Activated CD4-positive, alpha-beta T cell treated with anti-CD3 and anti-CD28 coated beads for 36 hours (primary cell): ENCODE data around the gene MFAP1. TPM values are rescaled to one million over a fixed set of nuclear protein-coding genes. Genes with fewer than 3 reads are reported as not detected.

Source experiments
- ATAC-seq: fragments of 200-7000 bp; cut with Tn5 transposase; one replicate; pipeline ENCODE4 v1.10.0; 2021; ENCODE audit warnings: mild to moderate bottlenecking, moderate library complexity
- CTCF ChIA-PET: fragments of 350-600 bp; sonication (Branson Sonifier 250); formaldehyde crosslinking; loops from one replicate; lab custom pipeline; 2021; ENCODE audit warnings: antibody characterized with exemption; lab: Charles Lee
- POLR2A ChIA-PET: fragments of 350-600 bp; sonication (Branson Sonifier 250); formaldehyde crosslinking; loops from one replicate; lab custom pipeline; 2021; ENCODE audit warnings: antibody characterized with exemption, inconsistent platforms; lab: Charles Lee
- DNase-seq: peaks from one replicate; pipeline ENCODE4 v3.0.0-alpha.2; 2020
- H3K27ac Mint-ChIP-seq: one replicate; pipeline ENCODE4 v1.8.0; 2021; ENCODE audit warnings: mixed read lengths
- H3K27me3 Mint-ChIP-seq: one replicate; pipeline ENCODE4 v1.8.0; 2021; ENCODE audit warnings: mixed read lengths
- H3K36me3 Mint-ChIP-seq: one replicate; pipeline ENCODE4 v1.8.0; 2021; ENCODE audit warnings: low read depth, mixed read lengths
- H3K4me1 Mint-ChIP-seq: one replicate; pipeline ENCODE4 v1.8.0; 2021; ENCODE audit warnings: mixed read lengths
- H3K4me3 Mint-ChIP-seq: one replicate; pipeline ENCODE4 v1.8.0; 2021; ENCODE audit warnings: mild to moderate bottlenecking, moderate library complexity, mixed read lengths
- H3K9me3 Mint-ChIP-seq: one replicate; pipeline ENCODE4 v1.8.0; 2021; ENCODE audit warnings: low read depth, mixed read lengths
- intact Hi-C, 2 experiments: fragments of 100-400 bp; cut with DNase I in 1 of 2; cut with micrococcal nuclease in 1 of 2; formaldehyde crosslinking; loops; one replicate each; pipeline versions ENCODE4 v1.14.2 to v1.15.1; 2022 to 2024; cut with DNase I, micrococcal nuclease
- total RNA-seq, 2 experiments: library from RNA; stranded (reverse); gene quantifications; one replicate each; pipeline ENCODE4 v1.2.3, GENCODE V29; 2021

MFAP1 gene
- total RNA-seq, 2 experiments from 2014 or later, result 51.3 to 56.2 TPM

- Mint-ChIP-seq H3K4me1 (peaks cover 62% of the 10 kb centered on the region), H3K27ac (no peak overlapping the region), H3K27me3 (no peaks in the 10 kb centered on the region), H3K4me3 (no peak overlapping the region), H3K36me3 (peaks cover 78% of the 10 kb centered on the region), H3K9me3 (no peaks in the 10 kb centered on the region)
- ChIA-PET CTCF (interaction anchor here (0.6 to 1.1 kb wide), 2 partner anchors 19 to 355 kb away, joined by 3 read pairs; partner anchors contain the start of gene ELL3), POLR2A (interaction anchor here (0.8 to 2.1 kb wide), 2 partner anchors 8 to 19 kb away, joined by 3 to 5 read pairs; partner anchors contain the start of gene ELL3)
- no peak for DNase-seq
- no peak for ATAC-seq
- intact Hi-C loops, result no loop called here
Observed at GRCh38 chr15:43795997-43796396, 28.5 kb downstream of the MFAP1 start.

DNA sequence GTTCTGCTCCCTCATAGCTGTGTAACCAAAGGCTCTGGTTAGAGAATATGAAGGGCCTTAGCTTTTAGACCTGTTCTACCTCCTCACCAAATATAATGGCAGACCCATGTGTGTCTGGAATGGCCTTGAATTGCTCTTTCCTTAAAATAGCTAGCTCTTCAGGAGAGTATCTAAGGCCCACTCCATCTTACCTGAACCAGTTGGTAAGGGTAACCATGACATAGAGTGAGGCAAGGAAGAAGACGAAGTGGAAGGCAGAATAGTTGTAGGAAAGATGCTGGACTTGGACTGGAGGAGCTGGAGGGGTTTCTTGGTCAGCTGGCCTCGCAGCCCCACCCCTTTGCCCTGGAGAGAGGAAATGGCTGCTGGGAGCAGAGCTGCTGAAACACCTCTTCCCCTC lies 29.3 kb downstream of the MFAP1 start:
- intact Hi-C loops, result no loop called here
- DNase-seq, result no peak
- ATAC-seq, result no peak
- H3K4me1 Mint-ChIP-seq, result peaks cover 58% of the 10 kb centered on the region
- no peaks in the 10 kb centered on the region for H3K9me3 Mint-ChIP-seq
- CTCF ChIA-PET, result interaction anchor here (0.7 to 1.1 kb wide), 4 partner anchors 20 to 354 kb away, joined by 3 to 4 read pairs (median 3); partner anchors contain the start of gene MFAP1
- H3K4me3 Mint-ChIP-seq, result no peak overlapping the region
- H3K27me3 Mint-ChIP-seq, result no peaks in the 10 kb centered on the region
- no peak overlapping the region for H3K27ac Mint-ChIP-seq
- POLR2A ChIA-PET, result interaction anchor here (2.1 kb wide), 1 partner anchor 9 kb away, joined by 5 read pairs; no protein-coding TSS in a partner anchor
- H3K36me3 Mint-ChIP-seq, result peaks cover 70% of the 10 kb centered on the region

DNA sequence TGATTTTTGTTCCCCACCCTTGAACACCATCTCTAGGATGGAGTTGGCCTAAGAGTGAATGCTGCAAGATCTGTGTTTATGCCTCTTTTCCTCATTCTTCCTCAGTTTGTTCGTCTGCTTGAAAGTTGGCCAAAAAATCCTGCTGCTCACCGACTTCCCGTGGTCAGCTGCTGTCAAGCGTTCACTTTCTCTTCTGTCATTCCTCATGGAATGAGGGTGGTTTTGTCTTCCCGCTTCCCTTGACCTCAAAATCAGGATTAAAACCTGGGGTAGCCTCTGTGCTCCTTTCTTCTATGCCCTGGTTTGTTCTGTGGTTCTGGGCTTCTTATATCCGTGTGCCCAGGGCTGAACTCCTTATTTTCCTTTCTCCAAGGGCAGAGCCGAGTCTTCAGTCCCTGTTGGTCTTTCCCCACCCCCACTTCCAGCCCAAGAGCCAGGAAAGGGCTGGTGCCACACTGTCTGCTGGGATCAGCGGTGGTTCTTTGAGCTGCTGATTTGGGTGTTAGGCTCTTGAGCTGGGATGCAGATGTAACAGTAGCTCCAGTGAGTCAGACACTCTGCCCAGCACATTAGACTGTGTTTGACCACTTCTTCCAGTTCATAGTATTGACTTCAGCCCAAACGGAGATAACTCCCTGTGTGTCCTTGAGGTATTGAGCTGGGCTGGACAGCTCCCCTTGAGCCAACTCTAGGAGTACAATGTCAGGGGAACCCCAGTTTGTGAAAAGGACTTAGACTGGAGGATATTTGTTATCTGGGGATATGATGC lies 30.0 kb downstream of the MFAP1 start:
- Mint-ChIP-seq H3K9me3 (no peaks in the 10 kb centered on the region), H3K4me3 (peak overlapping the region; percentile 97), H3K27ac (peak overlapping the region; percentile 97), H3K4me1 (peaks cover 51% of the 10 kb centered on the region), H3K36me3 (peaks cover 62% of the 10 kb centered on the region), H3K27me3 (no peaks in the 10 kb centered on the region)
- CTCF ChIA-PET, result interaction anchor here (0.6 to 1.0 kb wide), 5 partner anchors 19 to 30 kb away, joined by 3 to 4 read pairs (median 3); partner anchors contain the start of gene MFAP1
- POLR2A ChIA-PET, result interaction anchor here (2.1 kb wide), 1 partner anchor 10 kb away, joined by 5 read pairs; no protein-coding TSS in a partner anchor
- no peak for ATAC-seq
- intact Hi-C loops, result loop anchor here in 1 of 2 experiments (5.0 kb wide), 1 partner anchor 47 kb away; the partner anchor contains the start of gene PDIA3
- no peak for DNase-seq

DNA sequence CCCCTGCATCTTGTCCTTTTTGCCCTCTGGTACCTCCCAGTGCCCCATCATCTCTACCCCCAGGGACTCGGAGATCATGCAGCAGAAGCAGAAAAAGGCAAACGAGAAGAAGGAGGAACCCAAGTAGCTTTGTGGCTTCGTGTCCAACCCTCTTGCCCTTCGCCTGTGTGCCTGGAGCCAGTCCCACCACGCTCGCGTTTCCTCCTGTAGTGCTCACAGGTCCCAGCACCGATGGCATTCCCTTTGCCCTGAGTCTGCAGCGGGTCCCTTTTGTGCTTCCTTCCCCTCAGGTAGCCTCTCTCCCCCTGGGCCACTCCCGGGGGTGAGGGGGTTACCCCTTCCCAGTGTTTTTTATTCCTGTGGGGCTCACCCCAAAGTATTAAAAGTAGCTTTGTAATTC lies 30.8 kb downstream of the MFAP1 start:
- intact Hi-C loops, result loop anchor here in 1 of 2 experiments (5.0 kb wide), 1 partner anchor 46 kb away; the partner anchor contains the start of gene PDIA3
- Mint-ChIP-seq H3K36me3 (peaks cover 55% of the 10 kb centered on the region), H3K4me1 (peaks cover 43% of the 10 kb centered on the region), H3K9me3 (no peaks in the 10 kb centered on the region), H3K27ac (peak overlapping the region; percentile 97), H3K27me3 (no peaks in the 10 kb centered on the region), H3K4me3 (peak overlapping the region; percentile 97)
- DNase-seq (no peak), ATAC-seq (no peak)
- ChIA-PET POLR2A (interaction anchor here (0.8 to 1.8 kb wide), 2 partner anchors 17 to 31 kb away, joined by 3 to 8 read pairs; partner anchors contain the start of genes ELL3 and MFAP1), CTCF (interaction anchor here (0.6 to 1.5 kb wide), 5 partner anchors 15 to 31 kb away, joined by 3 to 5 read pairs (median 4); partner anchors contain the start of gene MFAP1)

DNA sequence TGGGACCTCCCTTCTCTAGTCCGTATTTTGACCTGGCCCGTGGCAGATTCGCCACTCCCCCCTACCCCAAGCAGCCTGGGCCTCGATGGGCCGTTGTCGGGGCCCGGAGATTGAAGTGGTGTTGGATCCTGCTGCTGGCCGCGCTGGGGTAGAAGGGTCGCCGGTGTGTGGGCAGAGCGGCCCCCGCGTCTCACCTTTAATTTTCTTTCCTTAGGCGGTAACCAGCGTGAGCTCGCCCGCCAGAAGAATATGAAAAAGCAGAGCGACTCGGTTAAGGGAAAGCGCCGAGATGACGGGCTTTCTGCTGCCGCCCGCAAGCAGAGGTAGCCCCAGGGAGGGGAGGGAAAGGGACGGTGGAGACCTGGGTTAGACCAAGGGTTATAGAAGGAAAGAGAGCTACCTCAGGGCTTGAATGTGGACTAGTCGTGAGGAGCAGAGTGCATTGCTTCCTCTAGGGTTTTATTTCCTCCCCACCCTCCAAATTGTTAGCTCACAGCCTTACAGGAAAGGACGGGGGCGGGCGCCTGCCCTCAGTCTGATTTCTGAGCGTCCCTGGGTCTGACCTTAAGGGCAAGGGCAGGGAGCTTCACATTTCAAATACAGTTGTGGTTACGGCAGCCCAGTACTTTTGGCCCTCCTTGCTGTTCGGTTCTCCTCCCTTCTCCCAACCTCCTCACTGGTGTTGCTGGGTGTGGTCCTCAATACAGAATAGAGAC lies 31.6 kb downstream of the MFAP1 start:
- DNase-seq (peak; percentile 62), ATAC-seq (no peak)
- intact Hi-C loops, result loop anchor here (1.0 to 5.0 kb wide), 10 partner anchors 7 to 634 kb away; partner anchors contain the start of genes HYPK (in 2 of the 2), MFAP1 (in 2 of the 2), PDIA3 (in 2 of the 2) and SERINC4 (in 2 of the 2)
- no peaks in the 10 kb centered on the region for H3K27me3 Mint-ChIP-seq
- ChIA-PET POLR2A (interaction anchor here (0.6 to 1.8 kb wide), 3 partner anchors 11 to 32 kb away, joined by 3 to 8 read pairs (median 3); partner anchors contain the start of genes ELL3 and MFAP1), CTCF (interaction anchor here (0.6 to 1.5 kb wide), 5 partner anchors 15 to 32 kb away, joined by 3 to 5 read pairs (median 4); partner anchors contain the start of gene MFAP1)
- no peaks in the 10 kb centered on the region for H3K9me3 Mint-ChIP-seq
- H3K4me3 Mint-ChIP-seq, result peak overlapping the region; percentile 97
- peak overlapping the region; percentile 97 for H3K27ac Mint-ChIP-seq
- peaks cover 49% of the 10 kb centered on the region for H3K36me3 Mint-ChIP-seq
- H3K4me1 Mint-ChIP-seq, result peaks cover 37% of the 10 kb centered on the region

- Mint-ChIP-seq H3K4me1 (peaks cover 35% of the 10 kb centered on the region), H3K27ac (peak within 1 kb of the TSS; percentile 97), H3K36me3 (peaks cover 46% of the 10 kb centered on the region), H3K4me3 (peak within 1 kb of the TSS; percentile 97), H3K27me3 (no peaks in the 10 kb centered on the region), H3K9me3 (no peaks in the 10 kb centered on the region)
- peak; percentile 98 for ATAC-seq
- DNase-seq, result peak; percentile 100
- ChIA-PET CTCF (interaction anchor here (1.3 to 2.8 kb wide), 4 partner anchors 14 to 32 kb away, joined by 4 to 10 read pairs (median 4); partner anchors contain the start of genes ELL3 and MFAP1), POLR2A (interaction anchor here (1.4 to 1.8 kb wide), 2 partner anchors 8 to 15 kb away, joined by 3 to 8 read pairs; partner anchors contain the start of genes ELL3 and HYPK)
- intact Hi-C loops, result loop anchor here (1.0 to 5.0 kb wide), 10 partner anchors 8 to 635 kb away; partner anchors contain the start of genes HYPK (in 2 of the 2), MFAP1 (in 2 of the 2), PDIA3 (in 2 of the 2) and SERINC4 (in 2 of the 2)
Observed at GRCh38 chr15:43791993-43792760, 32.3 kb downstream of the MFAP1 start, which contains the start of gene SERF2. SERF2 (plus strand) TSS chr15:43792320; CDS start chr15:43792377, 57 bp downstream.

- POLR2A ChIA-PET, result interaction anchor here (0.7 kb wide), 1 partner anchor 496 kb away, joined by 3 read pairs; no protein-coding TSS in a partner anchor
- Mint-ChIP-seq H3K4me3 (no peak overlapping the region), H3K27me3 (no peaks in the 10 kb centered on the region), H3K27ac (no peak overlapping the region), H3K9me3 (no peaks in the 10 kb centered on the region), H3K4me1 (peaks cover 19% of the 10 kb centered on the region), H3K36me3 (peaks cover 22% of the 10 kb centered on the region)
- DNase-seq, result no peak
- intact Hi-C loops, result no loop called here
- CTCF ChIA-PET, result interaction anchor here (0.6 to 2.2 kb wide), 5 partner anchors 11 to 373 kb away, joined by 3 to 11 read pairs (median 5); partner anchors contain the start of gene ELL3
- no peak for ATAC-seq
Observed at GRCh38 chr15:43789409-43789808, 35.1 kb downstream of the MFAP1 start.

- H3K9me3 Mint-ChIP-seq, result no peaks in the 10 kb centered on the region
- POLR2A ChIA-PET, result no interaction called here
- peak overlapping the region; percentile 8 for H3K27ac Mint-ChIP-seq
- H3K4me3 Mint-ChIP-seq, result no peak overlapping the region
- CTCF ChIA-PET, result interaction anchor here (1.3 to 1.5 kb wide), 3 partner anchors 9 to 14 kb away, joined by 3 to 7 read pairs (median 5); partner anchors contain the start of gene SERF2
- peaks cover 19% of the 10 kb centered on the region for H3K4me1 Mint-ChIP-seq
- no peaks in the 10 kb centered on the region for H3K36me3 Mint-ChIP-seq
- ATAC-seq, result no peak
- no peaks in the 10 kb centered on the region for H3K27me3 Mint-ChIP-seq
- intact Hi-C loops, result loop anchor here in 1 of 2 experiments (10.0 kb wide), 1 partner anchor 264 kb away; the partner anchor contains the start of gene MAP1A
- no peak for DNase-seq
Observed at GRCh38 chr15:43779016-43779415, 45.5 kb downstream of the MFAP1 start.

GRCh38 chr15:43777267-43777914 lies 47.1 kb downstream of the MFAP1 start:
- ChIA-PET POLR2A (interaction anchor here (0.6 to 1.7 kb wide), 12 partner anchors 15 to 133 kb away, joined by 3 to 8 read pairs (median 4); partner anchors contain the start of genes HYPK, MFAP1, SERF2 and SERINC4), CTCF (interaction anchor here (0.5 to 1.9 kb wide), 16 partner anchors 8 to 203 kb away, joined by 3 to 11 read pairs (median 4); partner anchors contain the start of genes HYPK, MFAP1, SERF2 and SERINC4)
- peaks cover 9% of the 10 kb centered on the region for H3K36me3 Mint-ChIP-seq
- ATAC-seq (peak; percentile 84), DNase-seq (peak; percentile 94)
- peaks cover 19% of the 10 kb centered on the region for H3K4me1 Mint-ChIP-seq
- H3K27me3 Mint-ChIP-seq, result no peaks in the 10 kb centered on the region
- H3K4me3 Mint-ChIP-seq, result peak overlapping the region; percentile 78
- intact Hi-C loops, result loop anchor here (1.0 to 10.0 kb wide), 9 partner anchors 15 to 592 kb away; partner anchors contain the start of genes PDIA3 (in 2 of the 2), SERF2 (in 2 of the 2), CCNDBP1 (in 1 of the 2) and MAP1A (in 1 of the 2)
- no peaks in the 10 kb centered on the region for H3K9me3 Mint-ChIP-seq
- H3K27ac Mint-ChIP-seq, result peak overlapping the region; percentile 92
